T follicular helper cell (primary cell): ENCODE results near the gene SVIL.
"Not testable (repeated sequence)": the region's sequence is repeated elsewhere in the genome, so short reads cannot be mapped to it uniquely, and the experiment has no call there.

ENCODE experiments used
- DNase-seq: peaks from one replicate; pipeline ENCODE4 v3.0.0-alpha.2; 2020; ENCODE audit warnings: low read depth

The SVIL gene

DNA sequence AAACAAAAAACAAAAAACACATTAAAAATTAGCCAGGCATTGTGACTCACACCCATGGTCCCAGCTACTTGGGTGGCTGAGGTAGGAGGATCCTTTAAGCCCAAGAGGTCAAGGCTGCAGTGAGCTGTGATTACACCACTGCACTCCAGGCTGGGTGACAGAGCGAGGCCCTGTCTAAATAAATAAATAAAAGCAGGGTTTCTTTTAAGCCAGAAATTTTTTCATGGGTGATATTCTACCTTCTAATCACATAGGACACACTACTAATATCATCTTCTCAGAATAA lies 14.2 kb upstream of the SVIL start:
- no peak for DNase-seq

DNA sequence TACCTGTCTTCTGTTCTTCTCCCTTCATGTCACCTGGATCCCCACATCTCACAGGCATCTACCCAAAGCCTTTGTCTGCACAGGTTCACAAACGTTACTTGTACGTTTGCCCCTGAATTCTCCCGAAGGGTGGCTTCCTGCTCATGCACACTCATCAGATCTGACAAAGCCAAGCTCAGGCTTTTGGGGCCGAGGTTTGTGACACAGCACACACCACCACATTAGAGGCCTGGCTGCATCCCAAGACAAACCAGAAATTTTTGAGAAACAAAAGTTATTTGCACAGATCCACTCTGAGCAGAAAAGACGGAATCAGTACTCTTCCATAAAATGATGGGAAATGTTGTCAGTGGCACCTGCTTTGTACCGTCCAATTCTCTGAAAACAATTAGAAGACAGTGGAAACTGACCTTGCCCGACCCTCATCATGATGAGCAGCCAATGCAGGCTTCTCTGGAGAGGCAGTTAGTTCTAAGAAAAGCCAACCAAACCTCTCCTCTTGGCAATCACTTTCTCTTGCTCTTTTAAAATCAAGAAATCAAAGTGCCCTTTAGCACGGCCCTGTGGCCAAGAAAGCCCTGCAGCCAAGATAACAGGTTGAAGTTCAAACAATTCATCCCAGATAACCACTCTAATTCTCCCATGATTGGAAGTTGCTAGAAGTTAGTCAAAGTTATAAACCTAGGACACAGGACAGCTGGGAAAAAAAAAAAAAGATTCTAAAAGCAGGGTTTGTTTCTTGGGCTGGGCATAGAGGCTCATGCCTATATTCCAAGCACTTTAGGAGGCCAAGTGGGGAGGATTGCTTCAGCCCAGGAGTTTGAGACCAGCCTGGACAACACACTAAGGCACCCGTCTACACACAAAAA lies 13.6 kb upstream of the SVIL start:
- DNase-seq = no peak

DNA sequence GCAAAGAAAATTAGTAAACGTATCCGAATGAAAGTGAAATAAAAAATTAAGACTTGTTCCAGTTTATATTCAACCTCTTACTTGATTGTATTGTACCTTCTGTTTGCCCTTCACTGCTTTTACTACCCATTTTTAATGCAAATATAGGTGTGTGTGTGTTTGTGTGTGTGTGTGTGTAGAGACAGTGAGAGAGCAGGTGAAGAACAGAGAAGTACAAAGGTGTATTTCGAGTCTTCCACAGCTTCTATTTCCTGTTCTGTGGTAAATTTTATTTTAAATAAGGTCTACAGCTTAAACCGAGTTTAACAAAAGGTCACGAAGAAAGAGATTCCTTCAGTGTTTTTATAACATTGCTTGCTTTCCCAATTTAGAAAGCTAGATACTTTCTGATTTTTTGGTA lies 12.7 kb upstream of the SVIL start:
- DNase-seq = no peak

DNA sequence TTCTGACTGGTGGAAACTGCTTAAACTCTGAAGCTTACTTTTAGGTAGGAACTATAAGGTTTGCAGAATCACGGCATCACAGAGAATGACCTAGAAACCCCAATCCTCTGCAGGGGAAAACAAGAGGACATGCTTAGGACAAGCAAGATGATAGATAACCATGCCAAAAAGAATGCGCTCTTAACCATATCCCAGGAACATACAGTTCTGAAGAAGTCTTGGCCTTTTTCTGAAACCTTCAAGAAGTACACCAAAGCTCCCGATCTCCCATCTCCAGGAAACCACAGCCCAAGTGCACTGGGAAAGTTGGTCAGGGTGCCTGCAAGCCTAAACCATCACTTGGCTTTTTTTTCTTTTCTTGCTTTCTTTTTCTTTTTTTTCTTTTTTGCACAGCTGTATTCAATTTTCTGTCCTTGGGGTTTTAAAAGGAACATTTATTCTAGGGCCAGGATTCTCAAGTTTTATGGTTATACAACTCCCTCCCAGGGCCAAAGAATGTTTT lies 12.2 kb upstream of the SVIL start:
- no peak for DNase-seq

DNA sequence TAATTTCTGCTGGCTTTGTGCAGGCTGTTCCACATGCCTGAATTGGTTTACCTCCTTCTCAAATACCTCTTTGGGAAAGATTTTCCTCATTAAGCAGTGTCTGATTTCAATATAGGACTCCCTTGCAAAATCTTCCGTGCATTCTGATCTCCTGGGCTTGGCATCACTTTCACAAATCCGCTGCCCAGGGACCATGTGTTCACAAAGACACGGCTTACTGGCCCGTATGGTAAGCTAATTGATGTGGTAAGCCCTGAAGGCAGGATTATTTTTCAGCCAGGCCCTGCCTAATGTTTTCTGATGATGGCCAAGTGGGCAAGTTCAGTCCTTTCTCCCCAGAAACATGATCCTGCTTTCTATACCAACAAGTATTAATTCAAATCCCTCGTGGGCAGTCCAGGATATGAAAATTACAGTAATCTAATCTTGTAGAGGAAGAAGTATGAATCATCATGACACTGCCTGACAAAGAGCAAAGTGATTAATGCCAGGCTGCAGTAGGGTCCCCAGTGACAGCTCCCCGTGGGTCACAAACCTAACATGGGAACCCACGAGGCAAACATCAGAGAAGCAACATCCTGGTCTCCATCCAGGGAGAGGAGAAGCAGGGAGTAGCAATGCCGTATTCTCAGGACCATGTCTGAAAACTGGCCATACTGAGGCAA lies 11.6 kb upstream of the SVIL start:
- DNase-seq = no peak

DNA sequence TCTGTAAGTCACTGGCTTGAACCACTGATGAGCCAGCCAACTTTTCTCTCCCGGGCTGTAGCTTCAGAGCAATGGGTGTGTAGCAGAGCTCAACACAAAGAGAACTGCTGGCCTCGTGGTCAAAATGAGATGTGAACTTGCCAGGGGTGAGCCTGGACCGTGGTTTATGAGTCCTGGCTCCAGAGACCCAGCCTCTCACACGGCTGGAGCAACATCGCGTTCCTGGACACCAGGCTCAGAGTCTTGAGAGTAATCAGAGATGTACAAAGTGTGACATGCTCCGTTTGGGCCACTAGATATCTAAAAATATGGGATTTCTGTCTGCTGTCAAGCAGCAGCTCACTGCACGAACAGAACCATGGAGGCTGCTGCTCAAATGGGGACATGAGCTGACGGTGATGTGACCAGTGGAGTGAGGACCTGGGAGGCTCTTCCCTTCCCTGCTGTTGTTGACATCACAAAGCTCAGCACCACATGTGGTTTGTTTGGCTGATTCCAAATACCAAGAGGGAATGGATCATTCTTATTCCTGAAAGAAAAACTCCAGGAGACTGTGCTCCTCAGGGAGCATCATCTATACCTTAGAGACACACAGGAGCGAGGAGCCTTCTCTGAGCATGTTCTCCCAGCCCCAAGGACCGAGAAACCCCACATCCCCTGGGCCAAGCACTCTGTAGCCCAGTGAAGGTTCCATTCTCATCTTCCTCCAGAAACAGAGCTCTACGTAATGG lies 9.2 kb upstream of the SVIL start:
- no peak for DNase-seq

DNA sequence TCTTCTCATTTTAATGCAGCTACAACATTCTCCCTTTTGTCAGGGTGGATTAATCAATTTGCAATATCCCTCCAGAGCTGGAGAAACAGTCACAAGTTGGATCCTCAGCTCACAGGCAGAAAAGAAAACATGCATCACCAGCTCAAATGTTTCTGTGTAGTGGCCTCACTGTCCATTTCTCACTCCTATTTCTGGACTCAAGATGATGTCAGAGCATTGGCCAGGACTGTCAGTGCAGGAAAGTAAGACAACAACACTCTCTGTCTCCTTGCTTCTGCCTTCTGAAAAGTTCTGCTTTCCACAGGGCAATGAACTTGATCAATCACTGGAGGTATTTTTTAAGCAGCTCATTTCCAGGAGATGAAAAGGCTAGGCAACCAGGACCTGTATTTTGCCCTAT lies 8.2 kb upstream of the SVIL start:
- DNase-seq = no peak

DNA sequence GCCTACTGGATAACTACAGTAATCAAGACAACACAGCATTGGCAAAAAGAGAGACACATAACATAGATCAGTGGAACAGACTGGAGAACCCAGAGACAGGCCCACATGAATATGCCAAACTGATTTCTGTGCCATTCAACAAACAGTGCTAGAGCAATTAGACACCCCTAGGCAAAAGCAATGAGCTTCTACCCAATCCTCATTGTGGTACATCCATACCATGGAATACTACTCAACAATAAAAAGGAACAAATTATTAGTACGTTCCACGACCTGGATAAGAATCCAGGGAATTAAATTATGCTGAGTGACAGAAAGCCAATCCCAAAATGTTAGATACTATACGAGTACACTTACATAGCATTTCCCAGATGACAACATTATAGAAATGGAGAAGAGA lies 2.8 kb upstream of the SVIL start:
- no peak for DNase-seq

DNA sequence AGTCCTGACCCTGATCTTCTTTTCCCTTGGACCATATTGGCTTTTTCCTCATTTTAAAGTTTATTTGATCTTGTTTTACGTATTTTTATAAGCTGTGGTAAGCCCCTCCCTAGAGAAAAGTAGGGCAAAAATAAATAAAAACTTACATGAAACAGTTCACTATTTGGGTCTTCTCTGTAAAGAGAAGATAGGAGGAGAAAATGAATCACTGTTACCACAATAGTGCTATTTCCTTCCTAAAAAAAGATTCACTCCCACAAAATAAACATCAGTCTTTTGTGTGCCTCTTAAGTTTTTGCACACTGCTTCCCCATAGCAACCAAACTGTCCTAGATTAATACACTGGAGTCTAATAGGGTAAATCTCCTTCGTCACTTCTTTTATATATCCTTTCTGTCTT lies 1.4 kb upstream of the SVIL start:
- no peak for DNase-seq

DNA sequence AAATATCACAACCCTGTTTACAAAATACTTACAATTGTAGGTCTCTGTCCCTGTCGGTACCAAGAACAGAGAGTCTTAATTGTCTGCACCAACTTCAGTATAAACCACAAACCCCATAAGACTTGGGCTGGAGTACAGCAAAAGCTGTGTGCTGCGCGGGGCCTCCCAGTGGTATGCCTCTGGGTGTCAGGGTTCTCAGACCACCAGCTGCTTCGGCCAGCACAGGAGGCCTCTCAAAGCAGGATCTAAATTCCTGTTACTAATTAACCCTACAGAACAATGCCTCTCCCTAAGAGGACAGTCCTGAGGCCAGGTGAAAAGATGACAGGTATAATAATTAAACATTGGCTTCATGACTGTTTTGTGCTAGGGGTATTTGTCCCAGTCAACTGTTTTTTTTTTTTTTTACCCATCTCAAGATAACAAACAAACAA lies 957 bp upstream of the SVIL start:
- no peak for DNase-seq

DNA sequence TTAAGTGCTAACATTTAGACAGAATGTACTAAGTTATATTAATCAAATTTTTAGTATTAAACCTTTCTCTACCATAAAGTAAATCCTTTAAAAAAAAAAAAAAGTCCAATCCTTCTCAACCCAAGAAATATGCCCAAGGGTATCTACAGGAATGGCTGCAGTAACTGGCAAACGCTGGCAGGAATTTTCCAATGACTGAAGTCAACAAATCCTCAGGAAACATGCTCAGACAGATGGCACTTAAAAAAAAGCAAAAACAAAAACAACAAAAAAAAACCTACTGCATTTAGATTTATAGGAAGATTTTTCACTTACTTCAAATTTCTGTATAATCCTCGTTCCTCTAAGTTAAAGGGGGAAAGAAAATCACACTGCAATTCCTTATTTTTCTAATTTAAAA lies 666 bp downstream of the SVIL start:
- no peak for DNase-seq

DNA sequence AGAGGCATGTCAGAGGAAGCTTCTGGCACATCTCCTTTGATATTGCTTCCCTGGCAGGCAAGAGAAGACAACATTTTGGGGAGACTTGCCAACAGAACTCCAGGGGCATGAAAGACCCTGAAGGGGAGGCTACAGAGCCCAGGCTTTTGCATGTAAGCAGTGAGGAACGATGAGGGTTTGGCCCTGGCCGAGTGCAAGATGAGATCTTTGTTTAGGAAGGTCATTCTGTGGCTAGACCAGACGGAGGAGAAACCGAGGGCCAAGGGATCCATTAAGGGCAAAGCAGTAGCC lies 3.8 kb downstream of the SVIL start:
- DNase-seq = no peak

DNA sequence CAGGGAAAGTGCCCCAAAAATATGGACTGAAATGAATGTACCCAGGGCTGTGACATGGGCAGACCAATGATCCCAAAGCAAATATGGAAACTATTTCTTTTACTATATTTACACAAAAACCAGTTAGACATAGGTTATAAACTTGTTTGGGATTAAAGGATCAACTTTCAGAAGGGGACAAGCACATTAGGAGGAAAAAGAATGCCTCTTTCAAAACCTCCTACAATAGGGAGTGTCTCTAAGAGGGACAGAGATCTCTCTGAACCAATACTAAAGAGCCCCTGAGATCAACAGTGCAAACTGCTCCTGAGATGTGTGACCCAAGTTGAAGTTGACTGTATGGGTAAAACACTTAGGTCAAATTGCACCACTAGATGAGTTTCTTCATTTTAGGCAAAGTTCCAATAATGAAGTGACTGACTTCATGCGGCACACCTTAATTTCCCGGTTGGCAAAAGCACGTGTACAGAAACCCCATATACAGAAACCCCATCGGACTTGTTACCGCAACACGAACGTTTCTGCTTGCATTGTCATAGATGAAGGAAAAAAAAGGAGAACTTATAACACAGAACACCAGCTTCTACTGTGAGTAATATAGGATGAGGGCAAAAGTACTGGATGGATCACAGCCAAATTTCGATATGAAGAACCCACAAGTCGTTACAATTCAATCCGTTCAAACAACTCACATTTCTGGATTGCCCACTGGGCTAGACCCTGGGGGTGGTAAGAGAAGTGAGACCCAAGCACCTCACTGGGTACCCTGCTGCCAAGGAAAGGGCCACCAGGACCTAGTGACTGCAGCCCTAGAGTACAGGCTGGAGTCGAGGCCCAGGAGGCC lies 4.3 kb downstream of the SVIL start:
- DNase-seq = no peak

DNA sequence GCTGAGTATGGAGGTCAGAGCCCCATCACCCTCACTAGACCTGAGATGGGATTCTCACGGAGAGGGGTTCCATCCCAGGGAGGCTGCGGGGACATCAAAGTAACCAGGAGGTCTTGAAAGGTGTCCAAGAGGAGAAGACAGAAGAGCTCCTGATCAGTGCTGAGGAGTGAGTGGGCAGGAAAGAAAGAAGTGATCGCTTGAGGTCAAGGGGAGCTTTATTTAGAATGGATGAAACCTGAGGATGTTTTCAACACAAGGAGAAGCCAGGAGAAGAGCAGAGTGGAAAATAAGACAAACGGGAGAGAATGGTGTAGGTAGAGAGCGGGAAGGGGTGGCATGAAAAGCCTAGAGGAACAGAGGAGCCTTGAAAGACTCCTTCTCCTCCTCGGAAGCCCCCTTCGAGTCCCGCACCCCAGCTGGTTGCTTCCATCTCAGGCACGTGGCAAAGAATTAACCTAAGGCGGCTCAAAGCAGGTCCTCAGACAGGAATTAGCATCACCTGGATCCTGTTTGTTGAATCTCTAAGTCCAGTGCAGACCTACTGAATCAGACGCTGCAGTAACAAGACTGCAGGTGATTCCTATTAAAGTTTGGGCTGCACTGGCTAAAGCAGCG lies 5.8 kb downstream of the SVIL start:
- no peak for DNase-seq

DNA sequence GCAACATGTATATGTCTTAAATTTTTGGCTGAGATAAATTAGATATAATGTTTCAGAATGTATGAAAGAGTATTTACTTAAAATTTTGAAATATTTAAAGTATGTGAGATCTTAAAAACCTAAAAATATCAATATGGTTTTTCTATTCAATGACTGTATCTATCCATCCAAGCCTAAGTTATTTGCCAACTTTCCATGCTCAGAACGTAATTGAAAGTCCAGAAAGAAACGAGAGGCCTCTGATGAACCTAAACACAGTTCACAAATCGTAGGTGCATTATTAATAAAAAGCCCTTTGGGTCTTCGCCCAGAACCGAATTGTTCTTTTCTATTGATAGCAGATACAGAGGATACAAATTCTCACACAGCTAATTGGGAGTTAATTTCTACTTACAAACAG lies 6.5 kb downstream of the SVIL start:
- no peak for DNase-seq

DNA sequence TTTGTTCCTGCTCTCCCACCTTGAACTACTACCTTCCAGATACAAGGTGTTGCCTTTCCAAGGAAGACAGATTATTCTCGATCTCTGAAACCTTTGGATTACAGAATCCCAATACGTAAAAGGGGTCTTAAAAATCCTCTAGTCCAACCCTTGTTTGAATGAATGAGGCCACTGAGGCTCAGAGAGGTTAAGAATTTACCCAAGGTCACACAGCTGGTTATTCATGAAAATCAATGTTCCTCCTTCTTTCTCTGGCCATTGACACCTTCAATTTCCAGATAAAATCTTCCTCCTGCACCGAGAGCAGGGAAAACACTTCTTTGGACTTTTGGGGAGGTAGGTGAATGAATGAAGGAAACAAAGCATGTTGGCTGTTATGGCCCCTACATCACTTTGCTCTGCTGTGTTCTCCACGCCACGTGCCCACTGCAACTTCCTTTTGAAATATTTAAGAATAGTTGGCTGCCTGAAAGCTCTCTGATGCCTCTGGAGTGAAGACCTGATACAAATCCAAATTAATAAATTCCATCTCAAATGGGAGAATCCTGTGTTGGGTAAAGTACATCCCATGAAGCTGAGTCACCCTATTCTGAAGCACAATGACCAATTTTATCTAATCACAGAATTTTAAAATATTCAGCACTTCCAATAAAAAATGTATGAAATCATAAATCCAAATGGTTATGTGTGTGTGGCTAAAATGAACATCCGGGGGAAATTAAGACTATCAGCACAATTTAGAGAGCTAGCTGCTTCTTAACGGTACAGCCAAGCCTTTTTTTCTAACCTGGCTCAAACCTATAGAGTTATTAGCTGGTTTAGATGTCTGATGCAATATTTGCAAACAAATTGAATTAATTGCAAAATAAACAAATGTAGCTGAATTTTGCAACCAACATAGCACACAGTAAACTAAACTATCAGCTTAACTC lies 7.3 kb downstream of the SVIL start:
- DNase-seq = no peak

DNA sequence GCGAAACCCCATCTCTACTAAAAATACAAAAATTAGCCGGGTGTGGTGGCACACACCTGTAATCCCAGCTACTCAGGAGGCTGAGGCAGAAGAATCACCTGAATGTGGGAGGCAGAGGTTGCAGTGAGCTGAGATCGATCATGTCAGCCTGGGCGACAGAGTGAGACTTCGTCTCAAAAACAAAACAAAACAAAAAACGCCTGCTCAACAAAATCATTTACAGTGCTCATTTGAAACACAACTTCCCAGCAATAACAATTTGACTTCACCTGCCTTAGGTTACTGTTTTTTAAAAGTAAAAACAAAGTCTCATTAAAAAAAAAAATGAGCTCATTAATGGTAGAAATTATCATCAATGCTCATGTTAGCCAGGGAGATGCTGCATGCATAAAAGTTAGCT lies 10.4 kb downstream of the SVIL start:
- DNase-seq = not testable (repeated sequence)

DNA sequence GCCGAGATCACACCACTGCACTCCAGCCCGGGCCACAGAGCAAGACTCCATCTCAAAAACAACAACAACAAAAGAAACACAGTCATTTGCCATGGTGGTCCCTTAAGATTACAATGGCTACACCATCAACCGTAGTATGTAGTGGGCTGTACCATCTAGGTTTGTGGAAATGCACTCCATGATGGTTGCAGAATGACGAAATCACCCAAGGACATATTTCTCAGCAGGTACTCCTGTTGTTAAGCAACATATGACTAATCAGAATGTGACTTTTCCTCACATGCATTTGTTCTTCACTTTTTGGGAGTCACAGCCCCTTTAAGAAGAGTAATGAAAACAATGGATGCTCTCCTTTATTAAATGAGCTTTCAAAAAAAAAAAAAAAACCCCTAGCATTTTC lies 11.0 kb downstream of the SVIL start:
- DNase-seq = no peak

DNA sequence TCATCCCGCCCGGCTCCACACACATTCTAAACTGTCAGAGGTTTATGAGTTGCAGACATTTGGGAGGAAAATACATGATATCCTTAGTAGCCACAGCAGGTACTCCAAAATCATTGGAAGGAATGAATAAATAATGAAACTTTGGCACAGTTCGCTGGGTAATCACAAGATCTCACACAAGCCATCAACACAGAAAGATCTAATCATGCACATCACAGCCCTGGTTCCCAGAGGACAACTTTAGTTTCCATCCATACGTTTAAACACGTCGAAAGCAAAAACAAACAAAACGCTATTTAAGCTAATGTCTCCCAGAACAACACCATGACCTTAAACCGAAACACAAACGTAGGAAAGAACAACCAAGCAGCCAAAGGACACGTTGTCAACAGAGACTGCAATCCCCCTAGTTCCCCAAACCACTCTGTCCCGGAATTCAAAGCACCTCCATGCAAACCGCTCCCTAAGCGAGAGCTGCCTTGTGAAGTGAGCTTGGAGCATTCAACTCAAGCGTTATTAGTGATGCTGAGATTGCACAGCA lies 12.3 kb downstream of the SVIL start:
- no peak for DNase-seq

DNA sequence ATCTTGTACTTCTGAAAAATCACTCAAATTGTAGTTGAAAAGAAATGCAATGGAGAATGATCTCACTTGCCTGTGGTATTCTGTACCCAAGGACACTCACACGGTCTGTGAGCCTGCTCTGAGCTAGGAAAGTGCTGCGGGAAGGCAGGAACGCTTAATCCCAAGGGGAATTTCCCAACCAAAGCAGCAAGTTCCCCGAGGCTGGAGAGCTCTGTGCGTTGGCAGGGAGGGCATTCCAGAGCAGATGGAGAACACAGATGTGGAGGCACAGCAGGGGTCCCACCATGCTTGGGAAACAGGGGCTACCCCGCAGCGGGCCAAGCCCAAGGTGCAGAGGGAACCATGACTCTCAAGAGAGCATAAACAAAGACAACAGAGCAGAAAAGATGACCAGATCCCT lies 13.6 kb downstream of the SVIL start:
- DNase-seq = no peak
